Body of pancreas (tissue), 4 donors: ENCODE measurements around the gene COL24A1. TPM values are rescaled to one million over a fixed set of nuclear protein-coding genes. Genes with fewer than 3 reads are reported as not detected.

Experiments used
- ATAC-seq: fragments of 150-250 bp; one replicate; pipeline ENCODE4 v1.9.1; 2016
- DNase-seq, 4 donors: peaks; one replicate each; pipeline ENCODE4 v3.0.0-alpha.2; 2019
- H3K27ac ChIP-seq, 4 donors: fragments of 200-600 bp; sonication (generic); 1 replicate in 3 of 4; 2 replicates in 1 of 4; pipeline versions ENCODE4 v1.5.1 to v1.6.1; 2016 to 2019; ENCODE audit warnings: mild to moderate bottlenecking in 1 of 4, mixed read lengths in 1 of 4, moderate library complexity in 1 of 4
- H3K27me3 ChIP-seq, 2 donors: fragments of 200-600 bp; sonication (generic); one replicate each; pipeline ENCODE4 v1.6.0; 2016; ENCODE audit warnings: mild to moderate bottlenecking in 1 of 2
- H3K36me3 ChIP-seq, 2 donors: fragments of 200-600 bp; sonication (generic); replicated peaks in 1 of 2; 2 replicates each; pipeline ENCODE4 v1.5.1; 2016; ENCODE audit warnings: low read depth in 2 of 2; ENCODE audit not compliant: insufficient read depth in 1 of 2
- H3K4me1 ChIP-seq: fragments of 200-600 bp; sonication (generic); one replicate; pipeline ENCODE4 v1.6.0; 2016
- H3K4me3 ChIP-seq, 2 donors: fragments of 200-600 bp; sonication (generic); 1 replicate in 1 of 2; 2 replicates in 1 of 2; pipeline ENCODE4 v1.5.1; 2016 to 2019
- H3K9me3 ChIP-seq, 3 donors: fragments of 200-600 bp; sonication (generic); 1 replicate in 2 of 3; 2 replicates in 1 of 3; pipeline ENCODE4 v1.5.1; 2016
- POLR2A ChIP-seq, 3 donors: fragments of 450-650 bp; IDR thresholded peaks; one replicate each; pipeline ENCODE4 v1.6.1; 2016; ENCODE audit warnings: antibody characterized with exemption in 3 of 3, mild to moderate bottlenecking in 2 of 3
- WGBS, 2 donors: methylation state at CpG; one replicate each; pipeline ENCODE4 v1.1.5; 2017; 5-methylcytosine and 5-hydroxymethylcytosine counted together
- intact Hi-C: fragments of 100-400 bp; cut with DNase I; formaldehyde crosslinking; loops from one replicate; pipeline ENCODE4 v1.15.1; 2023
- total RNA-seq, 2 donors: library from RNA; depleted of rRNA; stranded (reverse); fragments of >200 nt; gene quantifications; one replicate each; pipeline ENCODE4 v1.1.0, GENCODE V29; 2016
- TF ChIP-seq, protein P1 (sequence below), 7 experiments: fragments of 450-650 bp in 4 of 7; fragments of 200-600 bp in 3 of 7; sonication (generic) in 3 of 7; IDR thresholded peaks; one replicate each; pipeline ENCODE4 v1.5.1; 2016 to 2019; ENCODE audit warnings: antibody characterized with exemption in 7 of 7

COL24A1 gene
- total RNA-seq, 2 donors from 2014 or later = under 0.01 TPM; not detected in 1

DNA sequence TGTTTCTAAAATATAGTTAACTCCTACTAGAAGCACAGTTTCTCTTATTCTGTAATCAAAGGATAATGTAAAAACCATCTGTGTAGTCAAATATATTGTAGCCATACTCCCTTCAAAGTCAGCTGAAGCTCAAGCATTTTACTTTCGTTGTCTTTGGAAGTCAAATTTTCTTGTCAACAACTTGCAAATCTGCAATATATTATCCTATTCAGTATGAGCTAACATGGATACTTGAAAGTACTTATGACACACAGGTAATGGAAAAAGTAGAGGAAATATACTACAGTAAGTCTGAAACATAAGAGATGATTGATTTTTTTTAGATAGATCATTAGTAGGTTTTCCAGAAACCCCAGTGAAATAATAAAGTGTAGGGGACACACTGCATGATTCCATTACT lies 121.5 kb downstream of the COL24A1 start:
- ATAC-seq = no peak
- Histone ChIP-seq H3K9me3 (no peaks in the 10 kb centered on the region), H3K4me3 (no peak overlapping the region), H3K27ac (no peak overlapping the region), H3K36me3 (no peaks in the 10 kb centered on the region), H3K4me1 (no peaks in the 10 kb centered on the region), H3K27me3 (no peaks in the 10 kb centered on the region)
- WGBS, 2 donors = 56 to 73% methylated on average over 1 of the region's 1 CpG
- TF ChIP-seq, protein P1, sequence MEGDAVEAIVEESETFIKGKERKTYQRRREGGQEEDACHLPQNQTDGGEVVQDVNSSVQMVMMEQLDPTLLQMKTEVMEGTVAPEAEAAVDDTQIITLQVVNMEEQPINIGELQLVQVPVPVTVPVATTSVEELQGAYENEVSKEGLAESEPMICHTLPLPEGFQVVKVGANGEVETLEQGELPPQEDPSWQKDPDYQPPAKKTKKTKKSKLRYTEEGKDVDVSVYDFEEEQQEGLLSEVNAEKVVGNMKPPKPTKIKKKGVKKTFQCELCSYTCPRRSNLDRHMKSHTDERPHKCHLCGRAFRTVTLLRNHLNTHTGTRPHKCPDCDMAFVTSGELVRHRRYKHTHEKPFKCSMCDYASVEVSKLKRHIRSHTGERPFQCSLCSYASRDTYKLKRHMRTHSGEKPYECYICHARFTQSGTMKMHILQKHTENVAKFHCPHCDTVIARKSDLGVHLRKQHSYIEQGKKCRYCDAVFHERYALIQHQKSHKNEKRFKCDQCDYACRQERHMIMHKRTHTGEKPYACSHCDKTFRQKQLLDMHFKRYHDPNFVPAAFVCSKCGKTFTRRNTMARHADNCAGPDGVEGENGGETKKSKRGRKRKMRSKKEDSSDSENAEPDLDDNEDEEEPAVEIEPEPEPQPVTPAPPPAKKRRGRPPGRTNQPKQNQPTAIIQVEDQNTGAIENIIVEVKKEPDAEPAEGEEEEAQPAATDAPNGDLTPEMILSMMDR (IDR thresholded peaks at IDR 0.05) = no peak
- no peak for TF ChIP-seq POLR2A (IDR thresholded peaks at IDR 0.05)
- intact Hi-C loops = no loop called here
- DNase-seq = no peak

DNA sequence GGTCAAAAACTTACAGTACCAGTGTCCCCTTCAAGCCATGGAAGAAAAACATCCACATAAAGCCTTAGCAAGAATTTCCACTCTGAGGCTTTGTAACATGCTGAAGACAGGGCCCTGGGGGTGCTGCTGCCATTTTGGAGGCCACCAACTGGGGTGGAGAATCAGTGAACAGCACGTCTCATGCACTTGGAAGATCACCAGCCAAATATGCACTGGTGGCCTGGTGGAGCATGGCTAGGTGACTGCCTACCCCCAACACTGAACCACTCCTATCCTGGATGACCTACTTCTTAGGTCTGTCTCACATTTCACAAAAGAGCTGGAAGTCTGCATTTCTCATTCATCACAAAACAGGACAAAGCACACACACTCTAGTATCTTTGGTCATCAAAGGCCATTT lies 126.4 kb downstream of the COL24A1 start:
- WGBS, 2 donors = 50 to 57% methylated on average over 1 of the region's 1 CpG
- no peaks in the 10 kb centered on the region for H3K36me3 ChIP-seq
- no peaks in the 10 kb centered on the region for H3K4me1 ChIP-seq
- H3K9me3 ChIP-seq = no peaks in the 10 kb centered on the region
- ATAC-seq (no peak), DNase-seq (no peak)
- TF ChIP-seq POLR2A (IDR thresholded peaks at IDR 0.05) = no peak
- TF ChIP-seq, protein P1 (IDR thresholded peaks at IDR 0.05) = no peak
- H3K27ac ChIP-seq = no peak overlapping the region
- no peaks in the 10 kb centered on the region for H3K27me3 ChIP-seq
- no peak overlapping the region for H3K4me3 ChIP-seq
- intact Hi-C loops = no loop called here

DNA sequence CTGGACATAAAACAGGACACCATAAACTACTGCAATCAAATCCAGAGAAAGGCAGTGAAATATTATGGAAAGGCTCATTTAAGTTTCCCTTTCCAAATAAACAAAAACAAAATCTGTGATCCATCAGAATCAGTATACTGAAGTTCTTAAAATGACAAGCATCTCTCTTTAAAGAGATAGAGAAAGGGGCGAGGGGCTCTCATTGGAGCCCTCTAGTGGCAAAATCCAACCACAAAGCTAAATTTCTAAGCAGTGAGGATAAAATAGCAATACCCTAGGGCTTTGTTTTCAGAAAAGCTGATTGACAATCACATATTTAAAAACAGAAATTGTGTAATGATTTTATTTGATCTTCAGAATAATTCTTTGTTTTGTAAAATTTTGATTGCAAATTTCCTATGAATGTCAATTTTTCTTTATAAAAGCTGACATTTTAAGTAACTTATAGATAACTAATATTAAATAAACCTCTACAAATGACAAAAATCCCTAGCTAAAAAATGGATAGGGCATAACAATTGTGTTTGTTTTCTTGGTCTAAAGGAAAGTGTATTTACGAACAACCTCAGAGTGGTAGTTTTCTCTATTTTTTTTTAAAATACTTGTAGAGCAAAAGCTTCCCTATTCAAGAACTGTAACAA lies 138.2 kb downstream of the COL24A1 start:
- TF ChIP-seq, protein P1 (IDR thresholded peaks at IDR 0.05) = peak; percentile 43 to 70 (median 50)
- no peak for TF ChIP-seq POLR2A (IDR thresholded peaks at IDR 0.05)
- H3K4me1 ChIP-seq = no peaks in the 10 kb centered on the region
- no peaks in the 10 kb centered on the region for H3K36me3 ChIP-seq
- H3K9me3 ChIP-seq = no peaks in the 10 kb centered on the region
- H3K27me3 ChIP-seq = no peaks in the 10 kb centered on the region
- WGBS, 2 donors = 16 to 19% methylated on average over 2 of the region's 2 CpGs
- DNase-seq = peak; percentile 13 to 31 (median 18)
- peak overlapping the region in 1 of 2 donors; percentile 2 for H3K4me3 ChIP-seq
- no peak overlapping the region for H3K27ac ChIP-seq
- intact Hi-C loops = no loop called here
- peak; percentile 33 for ATAC-seq

DNA sequence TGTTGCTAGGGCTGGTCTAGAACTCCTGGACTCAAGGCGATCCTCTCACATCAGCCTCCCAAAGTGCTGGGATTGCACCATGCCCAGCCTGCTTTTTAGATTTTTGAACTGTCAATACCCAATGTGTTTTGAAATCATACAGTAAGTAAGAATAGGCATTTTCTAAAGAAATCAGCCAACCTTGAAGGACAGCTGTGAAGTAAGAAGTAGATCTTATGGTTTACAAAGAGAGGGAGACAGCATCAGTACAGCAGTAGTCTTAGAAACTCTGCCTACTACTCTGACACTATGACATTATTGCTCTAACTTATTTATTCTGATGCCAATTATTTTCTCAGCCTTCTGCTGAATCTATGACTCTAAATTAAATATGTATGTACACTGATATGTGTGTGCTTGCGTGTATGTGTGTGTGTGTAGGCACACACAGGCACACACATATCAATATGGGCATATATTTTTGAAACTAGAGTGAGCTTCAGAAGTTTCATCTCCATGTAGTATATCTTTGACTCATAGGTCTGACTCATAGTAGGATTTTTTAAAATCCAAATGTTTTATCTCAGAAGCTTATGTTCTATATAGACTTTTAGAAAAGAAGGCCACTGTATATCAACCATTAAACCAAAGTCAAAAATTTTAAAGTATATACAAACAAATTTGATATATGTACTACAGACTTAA lies 140.4 kb downstream of the COL24A1 start:
- no peaks in the 10 kb centered on the region for H3K9me3 ChIP-seq
- H3K27me3 ChIP-seq = no peaks in the 10 kb centered on the region
- ATAC-seq (no peak), DNase-seq (no peak)
- no peaks in the 10 kb centered on the region for H3K4me1 ChIP-seq
- no peak overlapping the region for H3K27ac ChIP-seq
- no peak overlapping the region for H3K4me3 ChIP-seq
- intact Hi-C loops = no loop called here
- 64 to 83% methylated on average over 2 of the region's 2 CpGs for WGBS, 2 donors
- TF ChIP-seq, protein P1 (IDR thresholded peaks at IDR 0.05) = no peak
- no peak for TF ChIP-seq POLR2A (IDR thresholded peaks at IDR 0.05)
- no peaks in the 10 kb centered on the region for H3K36me3 ChIP-seq
